ENCODE results near the gene FAM117B.

- TF ChIP-seq, protein P1, sequence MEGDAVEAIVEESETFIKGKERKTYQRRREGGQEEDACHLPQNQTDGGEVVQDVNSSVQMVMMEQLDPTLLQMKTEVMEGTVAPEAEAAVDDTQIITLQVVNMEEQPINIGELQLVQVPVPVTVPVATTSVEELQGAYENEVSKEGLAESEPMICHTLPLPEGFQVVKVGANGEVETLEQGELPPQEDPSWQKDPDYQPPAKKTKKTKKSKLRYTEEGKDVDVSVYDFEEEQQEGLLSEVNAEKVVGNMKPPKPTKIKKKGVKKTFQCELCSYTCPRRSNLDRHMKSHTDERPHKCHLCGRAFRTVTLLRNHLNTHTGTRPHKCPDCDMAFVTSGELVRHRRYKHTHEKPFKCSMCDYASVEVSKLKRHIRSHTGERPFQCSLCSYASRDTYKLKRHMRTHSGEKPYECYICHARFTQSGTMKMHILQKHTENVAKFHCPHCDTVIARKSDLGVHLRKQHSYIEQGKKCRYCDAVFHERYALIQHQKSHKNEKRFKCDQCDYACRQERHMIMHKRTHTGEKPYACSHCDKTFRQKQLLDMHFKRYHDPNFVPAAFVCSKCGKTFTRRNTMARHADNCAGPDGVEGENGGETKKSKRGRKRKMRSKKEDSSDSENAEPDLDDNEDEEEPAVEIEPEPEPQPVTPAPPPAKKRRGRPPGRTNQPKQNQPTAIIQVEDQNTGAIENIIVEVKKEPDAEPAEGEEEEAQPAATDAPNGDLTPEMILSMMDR (conservative IDR thresholded peaks at IDR 0.05 in 1 of 2, IDR thresholded peaks at IDR 0.05 in 1 of 2; ENCODE audit: extremely low read depth in 1 of 2, insufficient read depth in 1 of 2, low read depth in 1 of 2, low read length in 2 of 2), result no peak
- no peak for TF ChIP-seq EZH2 (IDR thresholded peaks at IDR 0.05; ENCODE audit: borderline replicate concordance, low read length)
Measured at GRCh38 chr2:202679980-202680379, 45.2 kb downstream of the FAM117B start.
